PFSK-1 (cell line): ENCODE data around the gene SOCS6.

Experiments
- FOXP2 ChIP-seq: optimal IDR thresholded peaks from 2 replicates; pipeline ENCODE3; 2011; ENCODE audit warnings: borderline replicate concordance, control low read depth, inconsistent platforms; ENCODE audit not compliant: insufficient read depth; ENCODE audit errors: extremely low read length, extremely low read depth
- POLR2AphosphoS5 ChIP-seq: IDR thresholded peaks from 2 replicates; pipeline ENCODE4 v1.6.1; 2012; ENCODE audit warnings: low read depth, mild to moderate bottlenecking, control low read depth, low read length, moderate library complexity
- REST ChIP-seq, 2 experiments: IDR thresholded peaks; 2 replicates each; pipeline versions ENCODE4 v1.6.1 to v1.8.0; 2011 to 2012; ENCODE audit warnings: low read depth in 2 of 2, low read length in 2 of 2, control low read depth in 1 of 2, inconsistent platforms in 1 of 2, mild to moderate bottlenecking in 1 of 2, moderate library complexity in 1 of 2; ENCODE audit not compliant: insufficient read depth in 1 of 2
- SIN3A ChIP-seq: IDR thresholded peaks from 2 replicates; pipeline ENCODE4 v1.6.1; 2012; ENCODE audit warnings: mild to moderate bottlenecking, low read length, moderate library complexity, borderline replicate concordance; ENCODE audit not compliant: insufficient read depth
- TAF1 ChIP-seq: IDR thresholded peaks from 2 replicates; pipeline ENCODE4 v1.6.1; 2012; ENCODE audit warnings: low read length, control low read depth, borderline replicate concordance; ENCODE audit not compliant: insufficient read depth

Gene SOCS6

GRCh38 chr18:70338890-70339289, 50.0 kb downstream of the SOCS6 start:
- TF ChIP-seq POLR2AphosphoS5: no peak
- no peak for TF ChIP-seq REST (IDR thresholded peaks at IDR 0.05; ENCODE audit: insufficient read depth in 1 of 2, low read depth in 2 of 2, low read length in 2 of 2)
- no peak for TF ChIP-seq SIN3A
- TF ChIP-seq FOXP2: no peak
- no peak for TF ChIP-seq TAF1

GRCh38 chr18:70339915-70340314, 51.1 kb downstream of the SOCS6 start:
- TF ChIP-seq TAF1: no peak
- no peak for TF ChIP-seq FOXP2
- TF ChIP-seq POLR2AphosphoS5: no peak
- no peak for TF ChIP-seq SIN3A
- no peak for TF ChIP-seq REST (IDR thresholded peaks at IDR 0.05; ENCODE audit: insufficient read depth in 1 of 2, low read depth in 2 of 2, low read length in 2 of 2)

- TF ChIP-seq FOXP2 (no peak), REST (IDR thresholded peaks at IDR 0.05; ENCODE audit: insufficient read depth in 1 of 2, low read depth in 2 of 2, low read length in 2 of 2) (no peak), TAF1 (no peak), POLR2AphosphoS5 (no peak), SIN3A (no peak)
Observed at GRCh38 chr18:70349316-70349715, 60.5 kb downstream of the SOCS6 start.

GRCh38 chr18:70354080-70354479, 65.2 kb downstream of the SOCS6 start:
- TF ChIP-seq REST (IDR thresholded peaks at IDR 0.05; ENCODE audit: insufficient read depth in 1 of 2, low read depth in 2 of 2, low read length in 2 of 2): no peak
- TF ChIP-seq TAF1: no peak
- no peak for TF ChIP-seq SIN3A
- TF ChIP-seq FOXP2: no peak
- TF ChIP-seq POLR2AphosphoS5: no peak

GRCh38 chr18:70354771-70355170, 65.9 kb downstream of the SOCS6 start:
- no peak for TF ChIP-seq SIN3A
- TF ChIP-seq TAF1: no peak
- no peak for TF ChIP-seq FOXP2
- TF ChIP-seq POLR2AphosphoS5: no peak
- TF ChIP-seq REST (IDR thresholded peaks at IDR 0.05; ENCODE audit: insufficient read depth in 1 of 2, low read depth in 2 of 2, low read length in 2 of 2): no peak
